ENCODE measurements around the gene BLTP3A.
"Not testable (repeated sequence)": the region's sequence is repeated elsewhere in the genome, so short reads cannot be mapped to it uniquely, and the experiment has no call there.

The BLTP3A gene

GRCh38 chr6:34757687-34758274, 34.1 kb upstream of the BLTP3A start:
- TF ChIP-seq CTCF (conservative IDR thresholded peaks at IDR 0.05; ENCODE audit: low read depth, low read length), result no peak

GRCh38 chr6:34760108-34760507, 31.8 kb upstream of the BLTP3A start:
- Histone ChIP-seq H3K27ac (no peak overlapping the region), H2AFZ (ENCODE audit: low read depth) (no peak overlapping the region), H3K4me3 (IDR thresholded peaks at IDR 0.05; ENCODE audit: insufficient read depth, low read depth, low read length) (no peak overlapping the region), H3K79me2 (ENCODE audit: insufficient read depth, low read depth) (peaks cover 48% of the 10 kb centered on the region), H3K27me3 (ENCODE audit: insufficient read depth, low read depth) (no peaks in the 10 kb centered on the region), H3K4me1 (ENCODE audit: low read depth, poor library complexity, severe bottlenecking) (peaks cover 6% of the 10 kb centered on the region), H4K20me1 (ENCODE audit: insufficient read depth) (no peaks in the 10 kb centered on the region), H3K4me2 (no peak overlapping the region), H3K9ac (no peak overlapping the region), H3K36me3 (ENCODE audit: insufficient read depth) (peaks cover 6% of the 10 kb centered on the region; the same call in 1 of the 2 replicates)
- no peak for TF ChIP-seq CTCF (conservative IDR thresholded peaks at IDR 0.05; ENCODE audit: low read depth, low read length)

More at GRCh38 chr6:34757687-34758274, 34.1 kb upstream of the BLTP3A start:
- peaks cover 8% of the 10 kb centered on the region for H3K4me1 ChIP-seq (ENCODE audit: low read depth, poor library complexity, severe bottlenecking)
- peaks cover 48% of the 10 kb centered on the region for H3K79me2 ChIP-seq (ENCODE audit: insufficient read depth, low read depth)
- H3K36me3 ChIP-seq (ENCODE audit: insufficient read depth), result no peaks in the 10 kb centered on the region; the same call in 1 of the 2 replicates
- peak overlapping the region; percentile 98 for H2AFZ ChIP-seq (ENCODE audit: low read depth)
- peak overlapping the region; percentile 91 for H3K27ac ChIP-seq
- no peaks in the 10 kb centered on the region for H4K20me1 ChIP-seq (ENCODE audit: insufficient read depth)
- H3K4me3 ChIP-seq (IDR thresholded peaks at IDR 0.05; ENCODE audit: insufficient read depth, low read depth, low read length), result no peak overlapping the region
- no peaks in the 10 kb centered on the region for H3K27me3 ChIP-seq (ENCODE audit: insufficient read depth, low read depth)
- H3K9ac ChIP-seq, result peak overlapping the region; percentile 90
- peak overlapping the region; percentile 75 for H3K4me2 ChIP-seq

GRCh38 chr6:34761681-34762080, 30.2 kb upstream of the BLTP3A start:
- H4K20me1 ChIP-seq (ENCODE audit: insufficient read depth); H3K4me1 ChIP-seq (ENCODE audit: low read depth, poor library complexity, severe bottlenecking); H3K27me3 ChIP-seq (ENCODE audit: insufficient read depth, low read depth); H3K4me2 ChIP-seq; H3K4me3 ChIP-seq (IDR thresholded peaks at IDR 0.05; ENCODE audit: insufficient read depth, low read depth, low read length); H3K27ac ChIP-seq; H3K36me3 ChIP-seq (ENCODE audit: insufficient read depth); H3K9ac ChIP-seq; H2AFZ ChIP-seq (ENCODE audit: low read depth): not testable (repeated sequence)
- H3K79me2 ChIP-seq (ENCODE audit: insufficient read depth, low read depth), result peaks cover 48% of the 10 kb centered on the region

- Histone ChIP-seq H3K79me2 (ENCODE audit: insufficient read depth, low read depth) (no peaks in the 10 kb centered on the region; the same call in 1 of the 2 replicates), H3K36me3 (ENCODE audit: insufficient read depth) (peaks cover 23% of the 10 kb centered on the region; the same call in 1 of the 2 replicates), H2AFZ (ENCODE audit: low read depth) (no peak overlapping the region), H3K27me3 (ENCODE audit: insufficient read depth, low read depth) (no peaks in the 10 kb centered on the region), H4K20me1 (ENCODE audit: insufficient read depth) (no peaks in the 10 kb centered on the region), H3K27ac (no peak overlapping the region), H3K4me3 (IDR thresholded peaks at IDR 0.05; ENCODE audit: insufficient read depth, low read depth, low read length) (no peak overlapping the region), H3K4me1 (ENCODE audit: low read depth, poor library complexity, severe bottlenecking) (peaks cover 4% of the 10 kb centered on the region), H3K9ac (no peak overlapping the region), H3K4me2 (no peak overlapping the region)
- no peak for TF ChIP-seq CTCF (conservative IDR thresholded peaks at IDR 0.05; ENCODE audit: low read depth, low read length)
Observed at GRCh38 chr6:34768148-34768547, 23.7 kb upstream of the BLTP3A start.

GRCh38 chr6:34771727-34772126, 20.2 kb upstream of the BLTP3A start:
- H3K4me1 ChIP-seq (ENCODE audit: low read depth, poor library complexity, severe bottlenecking), result peaks cover 4% of the 10 kb centered on the region
- H3K4me3 ChIP-seq (IDR thresholded peaks at IDR 0.05; ENCODE audit: insufficient read depth, low read depth, low read length), result no peak overlapping the region
- no peak for TF ChIP-seq CTCF (conservative IDR thresholded peaks at IDR 0.05; ENCODE audit: low read depth, low read length)
- H3K27ac ChIP-seq, result no peak overlapping the region
- H3K9ac ChIP-seq, result no peak overlapping the region
- H3K36me3 ChIP-seq (ENCODE audit: insufficient read depth), result peaks cover 24% of the 10 kb centered on the region; the same call in 1 of the 2 replicates
- H3K4me2 ChIP-seq, result no peak overlapping the region
- no peaks in the 10 kb centered on the region for H4K20me1 ChIP-seq (ENCODE audit: insufficient read depth)
- H2AFZ ChIP-seq (ENCODE audit: low read depth), result no peak overlapping the region
- no peaks in the 10 kb centered on the region for H3K27me3 ChIP-seq (ENCODE audit: insufficient read depth, low read depth)
- H3K79me2 ChIP-seq (ENCODE audit: insufficient read depth, low read depth), result no peaks in the 10 kb centered on the region; the same call in 1 of the 2 replicates
